ENCODE data around the gene SHOC2. TPM values are rescaled to one million over a fixed set of nuclear protein-coding genes. Genes with fewer than 3 reads are reported as not detected.

SHOC2 gene
- total RNA-seq (2022), result 59.8 and 60.6 TPM in 2 replicates
- Bru-seq, nascent RNA, result percentile 90 among the genes with signal in this experiment
- BruChase-seq, experiment 1, labeled RNA remaining after a 6-hour chase, result percentile 90 among the genes with signal in this experiment
- BruChase-seq, experiment 2, labeled RNA remaining after a 2-hour chase, result percentile 89 among the genes with signal in this experiment
- long read RNA-seq, transcript SHOC2-202 (9 exons, 3,943 nt), result major isoform, 164 of 226 reads
- long read RNA-seq, partial matches to known transcripts, result 14 of 226 reads
- long read RNA-seq, other reads (novel, unspliced or antisense), result 48 of 226 reads

GRCh38 chr10:110919349-110919931 is at the start of gene SHOC2:
Gene SHOC2, plus strand, starts transcription at chr10:110919604. Its CDS starts 44,755 bp downstream, at chr10:110964359.
- no peaks in the 10 kb centered on the region for H3K9me3 Mint-ChIP-seq (ENCODE audit: unreplicated experiment)
- ChIA-PET CTCF (no interaction called here), POLR2A (interaction anchor here (0.6 to 5.5 kb wide), 30 partner anchors 8 to 615 kb away, joined by 3 to 129 read pairs (median 4); partner anchors contain the start of gene SMNDC1)
- DNase-seq (ENCODE audit: unreplicated experiment), result no peak
- H3K27me3 Mint-ChIP-seq (ENCODE audit: insufficient read depth, unreplicated experiment), result no peaks in the 10 kb centered on the region
- BruUV-seq (replicated peaks), result no TSS peak
- peak within 1 kb of the TSS; percentile 89 for H3K4me3 Mint-ChIP-seq (ENCODE audit: unreplicated experiment)
- intact Hi-C loops (cut with micrococcal nuclease), result loop anchor here (2.0 kb wide), 1 partner anchor 17 kb away; no protein-coding TSS in a partner anchor
- H3K27ac Mint-ChIP-seq (ENCODE audit: low read depth, unreplicated experiment), result peak within 1 kb of the TSS; percentile 100
- peaks cover 18% of the 10 kb centered on the region for H3K36me3 Mint-ChIP-seq (ENCODE audit: insufficient read depth, unreplicated experiment)
- TF ChIP-seq CTCF (IDR thresholded peaks at IDR 0.05; ENCODE audit: unreplicated experiment), result peak; percentile 13
- H3K4me1 Mint-ChIP-seq (ENCODE audit: insufficient read depth, unreplicated experiment), result peaks cover 28% of the 10 kb centered on the region

- Mint-ChIP-seq H3K36me3 (ENCODE audit: insufficient read depth, unreplicated experiment) (peaks cover 26% of the 10 kb centered on the region), H3K4me1 (ENCODE audit: insufficient read depth, unreplicated experiment) (peaks cover 36% of the 10 kb centered on the region), H3K9me3 (ENCODE audit: unreplicated experiment) (no peaks in the 10 kb centered on the region), H3K4me3 (ENCODE audit: unreplicated experiment) (peak overlapping the region; percentile 78), H3K27ac (ENCODE audit: low read depth, unreplicated experiment) (peak overlapping the region; percentile 91), H3K27me3 (ENCODE audit: insufficient read depth, unreplicated experiment) (no peaks in the 10 kb centered on the region)
- POLR2A ChIA-PET, result interaction anchor here (0.7 to 1.6 kb wide), 18 partner anchors 9 to 260 kb away, joined by 3 to 45 read pairs (median 6); no protein-coding TSS in a partner anchor
- intact Hi-C loops (cut with micrococcal nuclease), result loop anchor here (1.0 to 5.0 kb wide), 2 partner anchors 69 to 564 kb away; no protein-coding TSS in a partner anchor
- TF ChIP-seq CTCF (IDR thresholded peaks at IDR 0.05; ENCODE audit: unreplicated experiment), result no peak
- TSS peak; percentile 55 for BruUV-seq (replicated peaks)
- CTCF ChIA-PET, result interaction anchor here (0.8 to 1.1 kb wide), 3 partner anchors 8 to 198 kb away, joined by 3 to 4 read pairs (median 3); no protein-coding TSS in a partner anchor
- DNase-seq (ENCODE audit: unreplicated experiment), result no peak
These were observed 48.5 kb upstream of the SHOC2 start for GRCh38 chr10:110870823-110871297.

DNA sequence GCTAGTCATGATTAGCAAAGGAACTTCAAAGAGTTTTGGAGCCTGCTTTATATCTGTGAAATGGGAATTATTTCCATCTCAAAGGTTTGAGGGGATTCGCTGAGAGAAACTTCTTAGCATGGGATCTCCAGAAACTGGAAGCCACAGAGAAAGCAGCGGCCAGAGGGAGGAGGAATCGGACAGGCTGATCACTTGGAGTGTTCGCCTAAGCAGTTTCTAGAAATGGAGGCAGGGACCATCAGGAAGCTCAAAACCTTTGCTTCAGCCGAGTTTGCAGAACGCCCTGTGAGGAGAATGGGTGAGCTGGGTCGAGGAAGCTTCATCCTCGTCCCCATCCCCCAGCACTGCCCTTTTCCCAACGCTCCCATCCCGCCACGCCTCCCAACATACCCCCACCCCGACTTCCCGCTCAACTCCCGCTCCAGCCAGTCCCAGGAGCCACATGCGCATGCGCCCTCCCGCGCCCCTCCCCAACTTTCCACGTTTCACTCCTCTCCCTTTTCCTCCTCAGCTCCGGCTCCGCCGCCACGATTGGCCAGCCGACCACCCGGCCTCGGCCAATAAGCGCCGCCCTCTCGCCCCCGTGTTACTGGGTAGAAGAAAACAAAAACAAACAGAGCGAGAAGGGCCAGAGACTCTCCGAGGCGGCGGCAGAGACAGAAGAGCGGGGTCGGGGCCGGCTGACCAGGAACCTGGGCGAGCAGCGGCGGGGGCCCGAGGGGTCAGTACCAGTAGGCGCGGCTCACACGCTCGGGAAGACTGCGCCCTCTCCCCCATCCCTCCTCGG is 47.9 kb upstream of the SHOC2 start, which contains the start of gene PDCD4:
Gene PDCD4 (plus strand): TSS at position 631 of the 787 bp plus-strand sequence. CDS start 4,100 bp downstream, outside the sequence.
- no peak for TF ChIP-seq CTCF (IDR thresholded peaks at IDR 0.05; ENCODE audit: unreplicated experiment)
- POLR2A ChIA-PET, result interaction anchor here (0.5 to 1.2 kb wide), 37 partner anchors 10 to 794 kb away, joined by 3 to 45 read pairs (median 4); no protein-coding TSS in a partner anchor

More for the DNA sequence above, 47.9 kb upstream of the SHOC2 start, which contains the start of gene PDCD4:
- Mint-ChIP-seq H3K4me3 (ENCODE audit: unreplicated experiment) (peak within 1 kb of the TSS; percentile 78), H3K4me1 (ENCODE audit: insufficient read depth, unreplicated experiment) (peaks cover 30% of the 10 kb centered on the region), H3K9me3 (ENCODE audit: unreplicated experiment) (no peaks in the 10 kb centered on the region), H3K27ac (ENCODE audit: low read depth, unreplicated experiment) (peak within 1 kb of the TSS; percentile 91), H3K27me3 (ENCODE audit: insufficient read depth, unreplicated experiment) (no peaks in the 10 kb centered on the region), H3K36me3 (ENCODE audit: insufficient read depth, unreplicated experiment) (peaks cover 32% of the 10 kb centered on the region)
- no TSS peak for BruUV-seq (replicated peaks)
- intact Hi-C loops (cut with micrococcal nuclease), result loop anchor here (1.0 to 5.0 kb wide), 3 partner anchors 69 to 564 kb away; no protein-coding TSS in a partner anchor
- CTCF ChIA-PET, result interaction anchor here (0.6 to 1.1 kb wide), 4 partner anchors 9 to 198 kb away, joined by 3 to 4 read pairs (median 4); no protein-coding TSS in a partner anchor
- DNase-seq (ENCODE audit: unreplicated experiment), result peak; percentile 98
